ENCODE measurements around the gene PAGE2B.

DNA sequence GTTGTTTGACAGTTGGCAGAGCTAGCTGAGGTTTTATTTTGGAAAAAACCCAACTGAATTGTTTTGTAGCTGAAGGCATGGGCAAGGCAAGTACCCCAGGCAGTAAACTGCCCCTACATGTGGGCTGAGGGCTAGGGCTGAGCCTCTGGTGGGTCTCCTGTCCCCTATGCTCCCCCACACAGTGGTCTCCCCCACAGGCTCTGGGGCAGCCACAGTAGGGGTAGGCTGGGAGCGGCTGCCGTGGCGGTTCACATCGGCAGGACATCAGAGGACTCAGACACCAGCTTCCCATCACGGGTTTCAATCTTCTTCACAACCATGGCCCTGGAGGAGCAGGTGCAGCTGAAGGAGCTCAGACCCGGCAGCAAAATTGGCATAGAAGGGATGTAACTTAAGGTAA is 33.3 kb upstream of the PAGE2B start:
- TF ChIP-seq YY1 (IDR thresholded peaks at IDR 0.05; ENCODE audit: low read depth) = no peak
- TF ChIP-seq RAD21 (IDR thresholded peaks at IDR 0.05; ENCODE audit: low read depth) = no peak
- no peak for TF ChIP-seq TAF1 (IDR thresholded peaks at IDR 0.05; ENCODE audit: low read depth)
- TF ChIP-seq NFIC (IDR thresholded peaks at IDR 0.05) = no peak
- TF ChIP-seq EP300 (IDR thresholded peaks at IDR 0.05; ENCODE audit: borderline replicate concordance) = no peak
- no peak for TF ChIP-seq CEBPB (IDR thresholded peaks at IDR 0.05)
- TF ChIP-seq, protein P1, sequence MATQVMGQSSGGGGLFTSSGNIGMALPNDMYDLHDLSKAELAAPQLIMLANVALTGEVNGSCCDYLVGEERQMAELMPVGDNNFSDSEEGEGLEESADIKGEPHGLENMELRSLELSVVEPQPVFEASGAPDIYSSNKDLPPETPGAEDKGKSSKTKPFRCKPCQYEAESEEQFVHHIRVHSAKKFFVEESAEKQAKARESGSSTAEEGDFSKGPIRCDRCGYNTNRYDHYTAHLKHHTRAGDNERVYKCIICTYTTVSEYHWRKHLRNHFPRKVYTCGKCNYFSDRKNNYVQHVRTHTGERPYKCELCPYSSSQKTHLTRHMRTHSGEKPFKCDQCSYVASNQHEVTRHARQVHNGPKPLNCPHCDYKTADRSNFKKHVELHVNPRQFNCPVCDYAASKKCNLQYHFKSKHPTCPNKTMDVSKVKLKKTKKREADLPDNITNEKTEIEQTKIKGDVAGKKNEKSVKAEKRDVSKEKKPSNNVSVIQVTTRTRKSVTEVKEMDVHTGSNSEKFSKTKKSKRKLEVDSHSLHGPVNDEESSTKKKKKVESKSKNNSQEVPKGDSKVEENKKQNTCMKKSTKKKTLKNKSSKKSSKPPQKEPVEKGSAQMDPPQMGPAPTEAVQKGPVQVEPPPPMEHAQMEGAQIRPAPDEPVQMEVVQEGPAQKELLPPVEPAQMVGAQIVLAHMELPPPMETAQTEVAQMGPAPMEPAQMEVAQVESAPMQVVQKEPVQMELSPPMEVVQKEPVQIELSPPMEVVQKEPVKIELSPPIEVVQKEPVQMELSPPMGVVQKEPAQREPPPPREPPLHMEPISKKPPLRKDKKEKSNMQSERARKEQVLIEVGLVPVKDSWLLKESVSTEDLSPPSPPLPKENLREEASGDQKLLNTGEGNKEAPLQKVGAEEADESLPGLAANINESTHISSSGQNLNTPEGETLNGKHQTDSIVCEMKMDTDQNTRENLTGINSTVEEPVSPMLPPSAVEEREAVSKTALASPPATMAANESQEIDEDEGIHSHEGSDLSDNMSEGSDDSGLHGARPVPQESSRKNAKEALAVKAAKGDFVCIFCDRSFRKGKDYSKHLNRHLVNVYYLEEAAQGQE (IDR thresholded peaks at IDR 0.05; ENCODE audit: low read depth) = no peak
- TF ChIP-seq, protein P2, sequence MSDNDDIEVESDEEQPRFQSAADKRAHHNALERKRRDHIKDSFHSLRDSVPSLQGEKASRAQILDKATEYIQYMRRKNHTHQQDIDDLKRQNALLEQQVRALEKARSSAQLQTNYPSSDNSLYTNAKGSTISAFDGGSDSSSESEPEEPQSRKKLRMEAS (IDR thresholded peaks at IDR 0.05) = no peak
